Right lobe of liver (tissue), 4 donors: ENCODE data around the gene NMUR1.
"Not testable (repeated sequence)": the region's sequence is repeated elsewhere in the genome, so short reads cannot be mapped to it uniquely, and the experiment has no call there.

Experiments used
- POLR2A ChIP-seq: fragments of 450-650 bp; IDR thresholded peaks from one replicate; pipeline ENCODE4 v1.6.1; 2017; ENCODE audit warnings: antibody characterized with exemption, mild to moderate bottlenecking
- TF ChIP-seq, protein P1 (sequence below), 4 donors: fragments of 200-600 bp in 3 of 4; fragments of 450-650 bp in 1 of 4; IDR thresholded peaks; one replicate each; pipeline versions ENCODE4 v1.5.1 to v1.8.0; 2016 to 2022; ENCODE audit warnings: antibody characterized with exemption in 4 of 4, mild to moderate bottlenecking in 2 of 4
- donor health status: DM: no; HTN: no; CAD: no.
- donor health status: DM: no; HTN: no; CAD: no.
- donor health status: DM: no; HTN: yes; CAD: no.

- TF ChIP-seq, protein P1, sequence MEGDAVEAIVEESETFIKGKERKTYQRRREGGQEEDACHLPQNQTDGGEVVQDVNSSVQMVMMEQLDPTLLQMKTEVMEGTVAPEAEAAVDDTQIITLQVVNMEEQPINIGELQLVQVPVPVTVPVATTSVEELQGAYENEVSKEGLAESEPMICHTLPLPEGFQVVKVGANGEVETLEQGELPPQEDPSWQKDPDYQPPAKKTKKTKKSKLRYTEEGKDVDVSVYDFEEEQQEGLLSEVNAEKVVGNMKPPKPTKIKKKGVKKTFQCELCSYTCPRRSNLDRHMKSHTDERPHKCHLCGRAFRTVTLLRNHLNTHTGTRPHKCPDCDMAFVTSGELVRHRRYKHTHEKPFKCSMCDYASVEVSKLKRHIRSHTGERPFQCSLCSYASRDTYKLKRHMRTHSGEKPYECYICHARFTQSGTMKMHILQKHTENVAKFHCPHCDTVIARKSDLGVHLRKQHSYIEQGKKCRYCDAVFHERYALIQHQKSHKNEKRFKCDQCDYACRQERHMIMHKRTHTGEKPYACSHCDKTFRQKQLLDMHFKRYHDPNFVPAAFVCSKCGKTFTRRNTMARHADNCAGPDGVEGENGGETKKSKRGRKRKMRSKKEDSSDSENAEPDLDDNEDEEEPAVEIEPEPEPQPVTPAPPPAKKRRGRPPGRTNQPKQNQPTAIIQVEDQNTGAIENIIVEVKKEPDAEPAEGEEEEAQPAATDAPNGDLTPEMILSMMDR (IDR thresholded peaks at IDR 0.05) = not testable (repeated sequence)
- not testable (repeated sequence) for TF ChIP-seq POLR2A
These were observed 26.3 kb upstream of the NMUR1 start for GRCh38 chr2:231556496-231556895.
